Neuronal stem cell (in vitro differentiated cells): ENCODE measurements around the gene ZNF613.

Source experiments
- DNase-seq: peaks from one replicate; pipeline ENCODE4 v3.0.0-alpha.2; 2013; ENCODE audit warnings: low spot score
- H2AFZ ChIP-seq: one replicate; pipeline ENCODE4 v1.6.1; 2013; ENCODE audit warnings: mild to moderate bottlenecking, low read length, inconsistent platforms
- H2AK5ac ChIP-seq: 2 replicates; pipeline ENCODE4 v1.6.1; 2013; ENCODE audit warnings: low read depth, mild to moderate bottlenecking, inconsistent platforms, low read length, moderate library complexity, mixed read lengths
- H2BK120ac ChIP-seq: 2 replicates; pipeline ENCODE4 v1.6.1; 2013; ENCODE audit warnings: low read depth, mild to moderate bottlenecking, inconsistent platforms, low read length, moderate library complexity, mixed read lengths
- H2BK12ac ChIP-seq: one replicate; pipeline ENCODE4 v1.6.1; 2013; ENCODE audit warnings: low read length, inconsistent platforms
- H2BK15ac ChIP-seq: 2 replicates; pipeline ENCODE4 v1.6.1; 2013; ENCODE audit warnings: mild to moderate bottlenecking, low read length, inconsistent platforms, mixed read lengths
- H2BK5ac ChIP-seq: one replicate; pipeline ENCODE4 v1.6.1; 2013; ENCODE audit warnings: inconsistent platforms, mild to moderate bottlenecking, low read length, moderate library complexity
- H3K14ac ChIP-seq: one replicate; pipeline ENCODE4 v1.6.1; 2013; ENCODE audit warnings: low read length, inconsistent platforms
- H3K18ac ChIP-seq: 2 replicates; pipeline ENCODE4 v1.6.1; 2013; ENCODE audit warnings: low read length, inconsistent platforms
- H3K23ac ChIP-seq: 2 replicates; pipeline ENCODE4 v1.6.1; 2013; ENCODE audit warnings: low read depth, mild to moderate bottlenecking, mixed read lengths, low read length, inconsistent platforms; ENCODE audit not compliant: poor library complexity
- H3K27ac ChIP-seq: replicated peaks from 3 replicates; pipeline ENCODE4 v1.5.1; 2013; ENCODE audit warnings: low read length, inconsistent platforms
- H3K27me3 ChIP-seq, 3 experiments: 2 replicates each; pipeline ENCODE4 v1.6.1; 2013; ENCODE audit warnings: low read length in 3 of 3, mild to moderate bottlenecking in 2 of 3, inconsistent platforms in 1 of 3, low read depth in 1 of 3, mixed read lengths in 1 of 3, moderate library complexity in 1 of 3; ENCODE audit not compliant: control insufficient read depth in 3 of 3, insufficient read depth in 3 of 3
- H3K36me3 ChIP-seq, 2 donors: replicated peaks in 1 of 2; 2 replicates each; pipeline ENCODE4 v1.6.1; 2013; ENCODE audit warnings: low read length in 2 of 2; ENCODE audit not compliant: control insufficient read depth in 2 of 2, insufficient read depth in 2 of 2
- H3K4ac ChIP-seq: 2 replicates; pipeline ENCODE4 v1.6.1; 2013; ENCODE audit warnings: inconsistent platforms, mild to moderate bottlenecking, low read length, moderate library complexity
- H3K4me1 ChIP-seq, 2 donors: 1 replicate in 1 of 2; 2 replicates in 1 of 2; pipeline ENCODE4 v1.6.1; 2013; ENCODE audit warnings: low read length in 2 of 2, low read depth in 1 of 2; ENCODE audit not compliant: control insufficient read depth in 2 of 2, insufficient read depth in 1 of 2
- H3K4me2 ChIP-seq: one replicate; pipeline ENCODE4 v1.6.1; 2013; ENCODE audit warnings: mild to moderate bottlenecking, low read length, inconsistent platforms; ENCODE audit not compliant: insufficient read depth, poor library complexity, severe bottlenecking
- H3K4me3 ChIP-seq, 2 donors: 2 replicates each; pipeline ENCODE4 v1.5.1; 2013; ENCODE audit warnings: low read length in 2 of 2, mild to moderate bottlenecking in 2 of 2, inconsistent platforms in 1 of 2, moderate library complexity in 1 of 2
- H3K79me1 ChIP-seq: one replicate; pipeline ENCODE4 v1.6.1; 2013; ENCODE audit warnings: low read depth, mild to moderate bottlenecking, inconsistent platforms, low read length, moderate library complexity
- H3K9ac ChIP-seq: one replicate; pipeline ENCODE4 v1.6.1; 2013; ENCODE audit warnings: mild to moderate bottlenecking, low read depth, low read length, inconsistent platforms; ENCODE audit not compliant: poor library complexity
- H3K9me3 ChIP-seq, 2 donors: replicated peaks in 1 of 2; 2 replicates each; pipeline versions ENCODE3 to v1.6.1; 2013; ENCODE audit warnings: low read length in 2 of 2, mild to moderate bottlenecking in 2 of 2, inconsistent platforms in 1 of 2, low read depth in 1 of 2, mixed read lengths in 1 of 2, moderate library complexity in 1 of 2; ENCODE audit not compliant: control insufficient read depth in 2 of 2, insufficient read depth in 1 of 2
- H4K8ac ChIP-seq: one replicate; pipeline ENCODE4 v1.6.1; 2013; ENCODE audit warnings: low read depth, mild to moderate bottlenecking, inconsistent platforms, low read length, moderate library complexity
- H4K91ac ChIP-seq: one replicate; pipeline ENCODE4 v1.6.1; 2013; ENCODE audit warnings: low read length, low read depth, mild to moderate bottlenecking, inconsistent platforms; ENCODE audit not compliant: poor library complexity
- WGBS, 2 donors: extraction: QIAGEN DNeasy Blood & Tissue Kit; methylation state at CpG; one replicate each; pipeline ENCODE4 v1.1.7; 2013; ENCODE audit warnings: missing lambda C conversion rate in 2 of 2, mixed read lengths in 1 of 2; ENCODE audit not compliant: insufficient read length in 2 of 2, insufficient replicate concordance in 1 of 2; ENCODE audit errors: extremely low coverage in 2 of 2; 5-methylcytosine and 5-hydroxymethylcytosine counted together

Gene ZNF613

GRCh38 chr19:51976852-51977251, 49.6 kb downstream of the ZNF613 start:
- no peaks in the 10 kb centered on the region for H3K27me3 ChIP-seq
- no peak overlapping the region for H2BK5ac ChIP-seq
- no peak overlapping the region for H2BK15ac ChIP-seq
- H3K9me3 ChIP-seq = peaks cover 17 to 67% of the 10 kb centered on the region in 2 donors
- no peak overlapping the region for H4K91ac ChIP-seq
- no peak overlapping the region for H3K23ac ChIP-seq
- H3K4me1 ChIP-seq = no peaks in the 10 kb centered on the region
- H3K9ac ChIP-seq = no peak overlapping the region
- no peak overlapping the region for H3K27ac ChIP-seq
- H3K36me3 ChIP-seq = peaks cover 3 to 31% of the 10 kb centered on the region in 2 donors
- H3K4ac ChIP-seq = no peak overlapping the region
- H2BK120ac ChIP-seq = no peak overlapping the region
- H2BK12ac ChIP-seq = no peak overlapping the region
- no peak overlapping the region for H3K18ac ChIP-seq
- H4K8ac ChIP-seq = no peak overlapping the region
- no peak overlapping the region for H3K4me3 ChIP-seq
- DNase-seq = no peak
- H2AK5ac ChIP-seq = no peak overlapping the region
- H3K4me2 ChIP-seq = no peak overlapping the region
- no peak overlapping the region for H2AFZ ChIP-seq
- peaks cover 2% of the 10 kb centered on the region for H3K79me1 ChIP-seq
- WGBS, 2 donors = no CpG with 5 or more reads among the region's 3 CpGs
- no peak overlapping the region for H3K14ac ChIP-seq

- WGBS, 2 donors = no CpG with 5 or more reads among the region's 7 CpGs
- Histone ChIP-seq H3K36me3 (peaks cover 3 to 27% of the 10 kb centered on the region in 2 donors), H2BK120ac (no peak overlapping the region), H2AK5ac (no peak overlapping the region), H3K14ac (no peak overlapping the region), H3K79me1 (peaks cover 2% of the 10 kb centered on the region), H3K9ac (no peak overlapping the region), H3K4me1 (no peaks in the 10 kb centered on the region), H2AFZ (no peak overlapping the region), H3K4me2 (no peak overlapping the region), H3K23ac (no peak overlapping the region), H3K9me3 (peaks cover 16 to 65% of the 10 kb centered on the region in 2 donors), H2BK12ac (no peak overlapping the region), H3K4me3 (no peak overlapping the region), H4K8ac (no peak overlapping the region), H2BK15ac (no peak overlapping the region), H2BK5ac (no peak overlapping the region), H3K18ac (no peak overlapping the region), H4K91ac (no peak overlapping the region), H3K27me3 (no peaks in the 10 kb centered on the region), H3K27ac (no peak overlapping the region), H3K4ac (no peak overlapping the region)
- no peak for DNase-seq
Observed at GRCh38 chr19:51977346-51977745, 50.1 kb downstream of the ZNF613 start.

GRCh38 chr19:51978882-51979281, 51.6 kb downstream of the ZNF613 start:
- WGBS, 2 donors = no CpG with 5 or more reads among the region's 4 CpGs
- H3K9me3 ChIP-seq = peaks cover 9 to 49% of the 10 kb centered on the region in 2 donors

GRCh38 chr19:51980116-51980736, 53.0 kb downstream of the ZNF613 start:
- H3K27ac ChIP-seq = no peak overlapping the region
- no peaks in the 10 kb centered on the region for H3K27me3 ChIP-seq
- H2AFZ ChIP-seq = no peak overlapping the region
- no peak overlapping the region for H4K91ac ChIP-seq
- no peak overlapping the region for H2BK5ac ChIP-seq
- no peaks in the 10 kb centered on the region for H3K36me3 ChIP-seq
- no CpG with 5 or more reads among the region's 6 CpGs for WGBS, 2 donors
- H2AK5ac ChIP-seq = no peak overlapping the region
- DNase-seq = no peak
- no peaks in the 10 kb centered on the region for H3K4me1 ChIP-seq
- H3K18ac ChIP-seq = no peak overlapping the region
- H3K4me2 ChIP-seq = no peak overlapping the region
- H2BK120ac ChIP-seq = no peak overlapping the region
- H3K14ac ChIP-seq = no peak overlapping the region
- H3K4me3 ChIP-seq = no peak overlapping the region
- H3K79me1 ChIP-seq = peaks cover 2% of the 10 kb centered on the region
- H4K8ac ChIP-seq = no peak overlapping the region
- no peak overlapping the region for H3K23ac ChIP-seq
- no peak overlapping the region for H3K9ac ChIP-seq
- no peak overlapping the region for H2BK15ac ChIP-seq
- H3K9me3 ChIP-seq = peaks cover 5 to 48% of the 10 kb centered on the region in 2 donors
- H2BK12ac ChIP-seq = no peak overlapping the region
- H3K4ac ChIP-seq = no peak overlapping the region

More at GRCh38 chr19:51978882-51979281, 51.6 kb downstream of the ZNF613 start:
- H2BK120ac ChIP-seq = no peak overlapping the region
- no peak overlapping the region for H3K4ac ChIP-seq
- no peak overlapping the region for H2BK12ac ChIP-seq
- H3K27ac ChIP-seq = no peak overlapping the region
- H3K4me1 ChIP-seq = no peaks in the 10 kb centered on the region
- H4K8ac ChIP-seq = no peak overlapping the region
- peaks cover 2% of the 10 kb centered on the region for H3K79me1 ChIP-seq
- no peak overlapping the region for H2BK15ac ChIP-seq
- H4K91ac ChIP-seq = no peak overlapping the region
- no peaks in the 10 kb centered on the region for H3K27me3 ChIP-seq
- DNase-seq = no peak
- H3K14ac ChIP-seq = no peak overlapping the region
- no peak overlapping the region for H2BK5ac ChIP-seq
- H2AFZ ChIP-seq = no peak overlapping the region
- peak overlapping the region in 1 of 2 donors; percentile 50 for H3K4me3 ChIP-seq
- H3K4me2 ChIP-seq = no peak overlapping the region
- H3K23ac ChIP-seq = peak overlapping the region; percentile 67
- no peak overlapping the region for H2AK5ac ChIP-seq
- H3K36me3 ChIP-seq = peaks cover 0 to 11% of the 10 kb centered on the region in 2 donors
- no peak overlapping the region for H3K9ac ChIP-seq
- no peak overlapping the region for H3K18ac ChIP-seq
